Activated CD4-positive, alpha-beta T cell treated with anti-CD3 and anti-CD28 coated beads for 1 hour (primary cell): Measurements from ENCODE around the gene IGF2BP2.
"Not testable (repeated sequence)": the region's sequence is repeated elsewhere in the genome, so short reads cannot be mapped to it uniquely, and the experiment has no call there.

Source experiments
- DNase-seq: peaks from one replicate; pipeline ENCODE4 v3.0.0-alpha.2; 2020

The IGF2BP2 gene

DNA sequence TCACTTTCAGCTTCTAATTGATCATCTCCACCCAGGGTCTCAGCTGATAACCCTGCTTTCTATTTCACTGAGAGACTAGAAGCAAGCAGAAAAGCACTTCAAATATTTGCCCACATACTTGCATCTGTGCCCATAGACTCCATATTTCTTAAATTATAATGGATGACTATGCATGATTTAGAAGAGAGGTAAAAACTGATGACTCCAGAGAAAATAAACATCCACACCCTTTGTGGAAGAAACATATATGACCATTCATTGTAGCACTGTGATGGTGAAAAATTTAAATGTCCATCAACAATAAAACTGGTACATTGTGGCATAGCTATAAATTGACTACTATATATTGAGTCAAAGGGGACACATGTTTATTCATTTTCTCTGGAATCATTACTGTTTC lies 7.1 kb upstream of the IGF2BP2 start:
- no peak for DNase-seq

DNA sequence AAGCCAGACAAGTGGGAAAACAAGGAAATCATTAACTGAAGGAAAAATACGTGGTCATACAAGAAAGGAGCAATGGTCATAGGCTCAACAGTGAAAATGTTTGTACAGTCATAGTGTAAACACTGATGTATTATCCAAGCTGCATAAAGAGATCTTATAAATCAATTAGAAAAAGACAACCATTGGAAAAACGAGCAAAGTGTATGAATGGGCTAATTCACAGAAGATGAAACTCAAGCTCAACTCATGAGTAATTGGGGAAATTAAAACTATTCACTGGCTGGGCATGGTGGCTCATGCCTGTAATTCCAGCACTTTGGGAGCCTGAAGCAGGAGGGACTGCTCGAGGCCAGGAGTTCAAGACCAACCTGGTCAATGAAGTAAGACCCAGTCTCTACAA lies 6.4 kb upstream of the IGF2BP2 start:
- DNase-seq: no peak

DNA sequence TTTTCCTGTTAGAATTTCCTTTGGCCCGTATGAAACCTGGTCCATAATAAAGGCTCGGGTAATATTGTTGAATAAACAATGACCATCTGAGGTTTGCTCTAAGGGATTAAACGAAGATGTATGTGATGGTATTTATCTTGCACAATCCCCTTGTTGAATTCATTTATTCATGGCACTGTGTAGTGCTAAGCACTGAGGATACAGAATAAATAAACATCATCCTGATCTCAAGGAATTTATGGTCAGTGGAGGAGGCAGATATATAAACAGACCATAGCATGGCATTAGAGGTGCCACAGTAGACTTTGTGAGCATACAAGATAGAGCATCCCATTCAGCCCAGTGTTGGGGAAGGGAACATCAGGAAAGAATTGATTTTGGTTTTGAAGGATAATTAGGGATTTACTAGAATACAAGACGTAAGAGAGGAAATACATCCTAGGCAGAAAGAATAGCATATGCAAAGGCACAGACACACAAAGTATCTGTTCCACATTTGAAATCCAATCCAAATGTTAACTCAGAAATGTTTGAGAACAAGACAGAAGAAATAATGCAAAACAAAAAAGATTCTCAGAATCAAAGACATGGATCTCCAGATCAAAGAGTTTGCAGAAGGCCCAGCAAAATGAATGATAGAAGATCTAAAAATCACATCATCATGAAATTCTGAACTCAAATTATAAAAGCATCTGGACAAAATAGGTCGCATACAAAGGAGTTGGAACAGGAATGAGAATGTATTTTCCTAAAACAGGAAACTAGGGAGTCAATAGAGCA lies 5.4 kb upstream of the IGF2BP2 start:
- no peak for DNase-seq

DNA sequence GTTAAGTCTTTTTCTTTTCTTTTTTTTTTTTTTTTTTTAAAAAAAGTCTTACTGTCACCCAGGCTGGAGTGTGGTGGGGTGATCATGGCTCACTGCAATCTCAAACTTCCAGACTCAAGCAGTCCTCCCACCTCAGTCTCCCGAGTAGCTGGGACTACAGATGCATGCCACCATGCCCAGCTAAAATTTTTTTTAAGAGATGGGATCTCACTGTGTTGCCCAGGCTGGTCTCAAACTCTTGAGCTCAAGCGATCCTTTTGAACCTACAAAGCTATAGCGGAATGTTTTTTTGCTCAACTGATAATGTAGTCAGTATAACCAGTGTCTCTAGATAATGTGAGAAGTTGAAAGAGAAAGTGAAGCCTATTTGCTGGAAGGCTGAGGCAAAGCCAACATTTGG lies 3.9 kb upstream of the IGF2BP2 start:
- no peak for DNase-seq

DNA sequence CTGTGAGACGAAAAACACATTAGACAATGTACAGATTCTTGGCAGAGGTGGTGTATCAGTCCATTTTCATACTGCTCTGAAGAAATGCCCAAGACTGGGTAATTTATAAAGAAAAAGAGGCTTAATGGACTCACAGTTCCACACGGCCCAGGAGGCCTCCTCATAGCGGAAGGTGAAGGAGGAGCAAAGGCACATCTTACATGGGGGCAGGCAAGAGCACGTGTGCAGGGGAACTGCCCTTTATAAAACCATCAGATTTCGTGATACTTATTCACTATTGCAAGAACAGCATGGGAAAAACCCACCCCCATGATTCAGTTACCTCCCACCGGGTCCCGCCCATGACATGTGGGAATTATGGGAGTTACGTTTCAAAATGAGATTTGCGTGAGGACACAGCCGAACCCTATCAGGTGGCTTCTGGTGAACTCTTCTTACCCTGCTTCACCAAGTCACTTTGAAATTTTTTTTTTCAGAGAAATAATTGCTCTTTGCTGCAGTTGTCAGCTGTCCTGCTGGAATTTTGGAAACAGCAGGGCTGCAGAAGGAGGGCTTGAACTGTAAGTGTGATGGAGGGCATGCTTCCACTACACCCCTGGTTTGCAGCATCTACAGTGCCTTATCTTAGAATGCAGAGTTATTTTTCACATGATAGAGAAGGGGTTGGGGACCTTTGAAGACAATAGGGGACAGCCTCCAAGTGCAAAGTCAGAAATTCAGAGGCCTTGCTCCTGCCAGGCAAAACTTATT lies 2.9 kb upstream of the IGF2BP2 start:
- no peak for DNase-seq

DNA sequence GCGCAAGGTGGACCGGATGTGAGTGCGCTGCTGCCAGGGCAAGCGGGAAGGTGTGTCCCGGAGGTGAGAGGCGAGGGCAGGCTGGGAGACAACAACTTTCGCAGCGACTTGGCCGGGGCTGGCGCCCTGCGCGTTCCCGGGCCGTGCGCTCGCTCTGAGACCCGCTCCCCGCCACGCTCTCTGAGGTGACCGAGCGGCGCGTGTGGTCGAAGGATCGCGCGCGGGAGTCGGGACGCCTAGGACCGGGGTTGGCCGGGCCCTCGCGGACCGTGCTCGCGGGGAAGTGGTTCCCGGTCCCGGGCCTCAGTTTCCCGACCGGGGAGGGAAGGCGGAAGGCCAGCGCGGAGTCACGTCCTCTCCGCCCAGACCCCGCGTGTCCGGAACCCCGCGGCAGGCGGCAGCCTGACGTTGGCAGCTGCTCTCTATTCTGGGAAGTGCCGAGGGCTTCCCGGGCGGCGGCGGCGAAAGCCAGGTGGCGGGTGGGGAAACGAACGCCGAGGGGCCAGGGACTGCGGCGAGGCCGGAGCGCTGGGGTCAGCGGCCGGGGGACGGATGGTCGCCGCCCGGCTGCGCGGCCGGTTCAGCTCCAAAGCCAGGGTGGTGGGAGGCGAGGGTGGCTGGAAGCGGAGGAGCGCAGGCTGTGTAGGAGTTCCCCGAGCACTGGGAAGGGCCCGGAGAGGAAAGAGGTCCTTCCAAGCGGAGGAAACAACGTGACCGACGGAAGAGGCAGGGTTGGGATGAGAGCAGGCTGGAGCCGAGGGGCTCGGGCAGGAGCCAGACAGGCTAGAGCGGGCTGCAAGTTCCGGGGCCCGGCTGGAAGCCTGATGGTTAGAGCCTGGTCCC lies 1.0 kb upstream of the IGF2BP2 start:
- DNase-seq: no peak

DNA sequence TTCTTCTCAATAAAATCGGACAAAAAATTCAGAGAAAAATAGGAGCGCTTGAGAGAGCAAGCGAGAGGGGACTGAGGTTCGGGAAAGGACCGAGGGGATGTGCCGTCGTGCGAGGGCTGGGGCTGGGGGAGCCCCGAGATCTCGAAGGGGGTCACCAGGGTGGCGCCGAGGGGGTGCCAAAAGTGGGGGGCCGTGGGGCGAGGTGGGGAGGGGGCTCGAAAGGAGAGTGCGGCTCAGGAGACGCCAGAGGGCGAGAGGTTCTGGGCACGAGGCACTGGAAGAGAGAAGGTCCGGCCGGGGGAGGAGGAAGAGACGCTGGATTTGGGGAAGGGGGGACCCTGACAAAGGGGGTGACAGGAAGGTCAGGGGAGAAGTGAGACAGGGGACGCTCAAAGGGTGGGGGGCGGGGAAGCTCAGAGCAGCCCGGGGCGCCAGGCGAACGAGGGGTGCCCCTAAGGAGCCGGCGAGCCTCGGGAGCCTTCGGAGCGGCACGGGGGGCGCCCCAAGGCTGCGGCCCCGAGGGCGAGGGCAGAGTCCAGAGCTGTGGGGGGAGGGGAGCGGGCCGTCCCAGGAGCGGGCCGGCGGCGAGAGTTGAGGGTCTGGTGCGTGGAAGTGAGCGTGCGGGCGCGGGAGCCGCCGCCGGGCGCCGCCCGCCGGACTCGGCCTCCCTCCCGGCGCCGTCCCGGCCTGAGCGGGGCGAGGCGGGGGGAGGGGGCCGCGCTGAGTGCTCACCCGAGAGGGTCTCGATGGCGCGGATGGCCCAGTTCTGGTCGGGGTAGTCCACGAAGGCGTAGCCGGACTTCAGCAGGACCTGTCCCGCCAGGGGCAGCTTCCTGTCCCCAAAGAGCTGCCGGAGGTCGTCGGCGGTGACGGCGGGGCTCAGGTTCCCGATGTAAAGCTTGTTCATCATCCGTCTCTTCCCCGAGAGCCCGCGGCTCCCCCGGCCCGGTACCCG lies 514 bp downstream of the IGF2BP2 start:
- no peak for DNase-seq

DNA sequence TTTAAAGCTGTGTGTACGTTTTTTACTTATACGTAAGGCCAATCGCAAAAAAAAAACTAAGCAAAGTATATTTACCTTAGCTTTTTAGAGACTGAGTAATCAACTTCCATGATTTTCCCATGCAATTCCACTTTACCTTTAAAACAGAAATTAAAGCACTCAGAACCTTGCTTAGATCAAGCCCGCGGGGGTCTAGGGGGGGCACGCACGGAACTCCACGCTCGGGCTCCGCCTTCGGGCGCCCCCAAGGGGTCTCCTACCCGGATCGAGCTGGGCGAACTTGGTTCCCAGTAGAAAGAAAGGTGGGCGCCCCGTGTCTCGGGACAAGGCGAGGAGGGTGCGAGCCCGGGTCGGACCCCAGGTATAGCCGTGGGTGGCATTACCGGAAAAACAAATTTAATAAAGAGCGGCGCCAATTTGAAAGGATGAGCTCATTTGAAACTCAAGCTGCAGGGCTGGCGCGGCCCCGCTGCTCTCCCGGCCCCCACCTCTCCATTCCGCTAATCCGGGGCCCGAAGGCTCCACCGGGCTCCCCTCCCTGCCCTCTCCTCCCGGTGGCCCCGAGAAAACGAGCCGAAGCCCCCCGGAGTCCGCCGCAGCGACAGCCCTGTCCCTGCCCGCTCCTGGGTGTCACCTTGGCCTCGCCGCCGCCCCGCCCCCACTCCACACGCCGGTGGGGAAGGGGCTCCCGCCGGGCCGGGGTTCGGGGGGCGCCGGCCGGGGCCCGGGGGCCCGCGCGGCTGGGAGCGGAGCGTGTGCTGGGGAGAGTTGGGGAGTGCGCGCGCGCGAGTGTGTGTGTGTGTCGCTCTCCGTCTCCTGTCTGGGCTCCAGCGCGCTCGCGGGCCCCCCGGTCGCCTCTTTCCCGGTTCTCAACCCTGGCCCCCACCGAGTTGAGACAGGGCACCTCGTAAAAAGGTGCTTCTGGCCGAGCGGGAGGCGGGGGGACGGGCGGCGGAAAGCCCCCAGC lies 1.5 kb downstream of the IGF2BP2 start:
- no peak for DNase-seq

DNA sequence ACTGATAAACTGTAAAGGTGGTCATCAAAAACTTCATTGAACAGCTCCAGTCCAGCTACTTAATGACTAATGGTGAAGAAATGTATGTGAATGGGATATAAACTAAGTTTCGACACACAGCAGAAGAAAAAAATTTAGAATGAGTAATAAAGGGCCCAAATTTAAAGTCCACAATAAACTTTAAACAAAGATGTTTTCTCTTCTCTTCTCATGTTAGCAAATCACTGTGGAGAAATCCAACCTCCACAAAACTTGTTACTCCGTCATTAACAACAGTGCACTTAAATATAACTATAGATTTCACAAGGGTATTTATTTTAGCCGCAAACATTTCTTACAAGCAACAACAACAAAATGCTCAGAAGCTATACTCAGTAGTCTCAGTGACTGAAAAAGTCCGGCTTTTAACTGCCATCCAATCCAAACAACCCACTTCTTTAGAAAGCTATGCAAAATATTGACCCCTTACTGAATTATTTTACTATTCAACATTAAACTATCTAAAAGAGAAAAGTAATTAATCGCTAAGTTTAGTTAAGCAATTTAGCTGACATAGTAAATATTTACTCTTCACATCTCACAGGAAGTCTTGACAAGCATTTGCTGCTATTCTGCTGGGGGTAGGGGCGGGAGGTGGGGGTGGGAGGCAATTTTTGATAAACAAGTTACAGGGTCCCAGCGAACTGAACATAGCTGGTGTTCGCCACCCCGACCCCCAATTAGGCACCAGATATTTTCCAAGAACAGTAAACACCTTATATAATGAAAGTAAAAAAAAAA lies 2.4 kb downstream of the IGF2BP2 start:
- DNase-seq: no peak

DNA sequence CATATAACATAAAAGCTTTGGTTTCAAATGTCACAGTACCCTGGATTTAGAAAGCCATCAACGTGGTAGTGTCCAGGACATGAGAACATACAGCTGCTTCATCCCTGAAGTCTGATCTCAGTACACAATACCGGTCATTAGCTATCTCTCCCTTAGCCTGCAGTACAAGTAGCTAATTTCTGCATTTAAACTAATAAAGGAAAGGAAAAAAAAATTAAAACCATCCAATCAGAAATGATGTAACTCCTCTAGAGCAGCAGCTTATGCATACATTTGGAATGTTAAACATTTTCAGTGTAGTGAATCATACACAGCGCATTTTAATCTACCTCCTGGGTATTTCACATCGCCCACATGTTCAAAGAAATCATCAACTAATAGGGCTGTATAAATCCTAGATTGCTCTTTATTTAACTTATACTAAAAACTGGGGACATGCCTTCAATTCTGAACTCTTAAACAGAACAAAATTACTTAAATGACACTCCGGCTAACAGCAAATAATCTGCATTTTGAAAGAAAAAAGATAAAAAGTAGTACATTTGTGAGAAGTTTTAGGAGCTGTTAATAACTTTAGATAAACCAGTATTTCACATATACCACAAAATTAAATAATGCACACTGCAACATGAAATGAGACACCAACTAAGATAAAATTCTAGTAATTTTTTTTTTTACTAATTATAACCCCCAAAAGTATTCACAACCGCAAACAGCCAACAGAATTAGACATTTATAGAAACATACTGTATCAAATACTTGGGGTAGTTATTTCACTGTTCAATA lies 3.7 kb downstream of the IGF2BP2 start:
- no peak for DNase-seq

DNA sequence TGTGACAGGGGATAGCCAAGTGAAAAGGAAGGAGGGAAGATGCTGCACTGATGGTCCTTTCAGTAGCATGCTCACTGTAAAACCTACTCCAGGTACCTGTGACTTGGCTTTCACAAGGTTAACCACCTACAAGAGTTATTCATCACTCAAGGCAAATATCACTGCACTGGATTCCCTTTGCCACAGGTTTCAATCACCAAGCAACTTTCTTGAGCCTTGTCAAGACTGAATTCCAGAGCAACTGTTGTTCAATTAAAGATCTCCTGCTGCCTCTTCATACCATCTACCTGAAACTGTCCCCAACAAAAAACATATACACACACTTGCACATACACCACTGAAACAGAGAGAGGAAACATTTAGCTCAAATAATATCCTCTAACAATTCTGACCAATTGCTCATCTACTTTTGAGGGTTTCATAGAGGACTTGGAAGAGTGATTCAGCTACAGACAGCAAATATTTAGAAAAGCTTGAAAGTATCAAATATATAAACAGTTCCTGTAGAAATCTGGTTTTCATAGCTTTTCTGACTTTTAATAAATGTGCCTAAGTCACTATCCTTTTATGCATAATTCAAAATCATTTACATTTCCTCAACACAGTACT lies 6.5 kb downstream of the IGF2BP2 start:
- no peak for DNase-seq

DNA sequence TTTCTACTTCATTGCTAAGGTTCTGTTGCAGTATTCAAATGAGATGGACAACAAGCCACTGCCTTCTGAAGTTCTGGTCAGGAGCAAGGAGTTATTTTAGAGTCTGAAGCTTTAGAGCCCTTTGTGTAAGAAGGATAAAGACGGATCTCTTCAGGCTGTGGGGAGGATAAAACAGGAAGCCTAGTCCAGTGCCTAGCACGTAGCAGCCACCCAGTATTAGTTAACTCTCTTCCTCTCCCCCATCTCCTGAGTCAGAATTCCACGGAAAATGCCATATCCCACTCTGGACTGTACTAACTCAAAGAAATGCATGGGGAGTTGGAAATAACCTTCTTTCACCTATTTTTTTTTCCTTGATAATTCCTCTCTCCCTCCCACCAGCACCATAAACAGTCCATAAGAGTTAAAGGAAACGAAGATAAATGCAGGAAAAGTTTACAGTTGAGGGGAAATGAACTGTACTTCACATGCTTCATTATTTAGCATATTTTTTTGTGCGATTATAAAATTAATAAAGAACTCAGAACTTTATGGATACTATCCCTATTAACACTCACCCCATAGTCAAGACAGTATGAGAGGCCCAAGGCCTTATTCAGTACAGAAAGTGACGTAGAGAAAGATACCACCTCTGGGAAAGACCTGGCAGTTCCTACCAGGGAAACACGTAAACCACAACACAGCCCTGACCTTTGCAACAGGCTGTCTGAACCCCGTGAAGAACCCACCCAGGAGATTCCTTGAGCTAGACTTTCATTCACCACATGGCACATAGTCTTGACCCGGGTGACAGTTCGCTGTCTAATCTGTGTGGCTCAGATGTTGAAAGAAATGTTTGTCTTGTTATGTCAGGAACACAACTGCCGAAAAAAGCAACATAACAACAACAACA lies 9.2 kb downstream of the IGF2BP2 start:
- no peak for DNase-seq

DNA sequence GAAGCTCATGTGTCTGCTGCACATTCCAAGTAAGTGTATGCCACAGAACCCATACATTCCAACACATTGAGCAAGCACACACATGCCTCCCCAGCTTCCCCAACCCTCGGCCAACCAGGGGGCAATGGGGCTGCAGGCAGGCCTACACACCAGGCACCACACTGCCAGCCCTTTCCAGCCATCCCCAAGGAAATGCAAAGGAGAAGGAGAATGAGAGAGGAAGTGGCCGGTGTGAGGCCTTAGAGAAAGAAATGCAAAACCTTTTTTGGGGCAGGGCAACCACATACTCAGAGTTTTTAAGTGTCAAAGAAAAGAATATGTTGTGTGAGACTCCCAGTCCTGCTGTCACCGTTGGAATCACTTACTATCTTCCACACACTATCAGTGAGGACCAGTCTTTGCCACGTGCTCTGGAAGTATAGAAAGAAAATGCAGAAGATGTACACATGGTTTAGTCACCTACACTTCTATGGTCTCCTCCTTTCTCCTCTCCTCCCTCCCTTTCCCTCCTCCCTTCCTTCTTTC lies 11.1 kb downstream of the IGF2BP2 start:
- DNase-seq: no peak

DNA sequence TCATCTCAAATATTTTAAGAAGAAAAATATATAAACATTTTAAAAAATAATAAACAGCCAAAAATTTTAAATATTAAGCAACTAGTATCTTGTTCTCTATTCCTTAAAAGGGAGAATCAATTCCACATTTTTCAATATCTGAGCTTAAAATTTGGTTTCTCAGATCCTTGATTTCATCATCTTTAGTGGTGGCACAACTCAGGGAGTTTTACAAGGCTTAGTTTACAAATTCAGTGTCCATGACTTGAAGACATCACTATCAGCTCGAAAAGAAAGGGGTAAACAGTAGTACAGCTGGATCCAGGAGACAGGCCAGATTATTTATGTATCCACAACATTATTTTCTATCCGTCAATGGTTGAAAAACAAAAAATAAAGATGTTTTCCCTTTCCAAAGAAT lies 11.6 kb downstream of the IGF2BP2 start:
- DNase-seq: no peak

DNA sequence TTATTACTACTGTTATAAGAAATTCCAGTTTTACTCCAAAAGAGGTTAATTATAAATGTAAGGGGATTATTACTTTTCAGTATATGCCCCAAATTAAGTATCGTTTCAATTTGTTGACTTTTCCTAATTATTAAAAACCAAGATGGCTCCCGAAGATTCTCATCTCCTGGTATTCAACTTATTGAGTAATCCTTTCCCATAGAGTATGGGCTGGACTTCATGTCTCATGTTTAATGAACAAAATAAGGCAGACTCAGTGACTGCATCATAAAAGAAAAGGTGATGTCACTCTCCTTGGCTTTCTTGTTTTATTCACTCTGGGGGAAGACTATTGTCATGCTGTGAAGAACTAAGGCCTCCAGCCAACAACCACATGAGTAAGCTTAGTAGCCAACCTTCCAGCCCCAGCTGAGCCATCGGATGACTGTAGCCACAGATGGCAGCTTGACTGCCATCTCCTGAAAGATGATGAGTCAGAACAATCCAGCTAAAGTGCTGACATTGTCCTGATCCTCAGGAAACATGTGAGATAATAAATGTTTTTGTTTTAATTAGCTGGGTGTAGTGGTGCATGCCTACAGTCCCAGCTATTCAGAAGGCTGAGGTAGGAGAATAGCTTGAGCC lies 17.3 kb downstream of the IGF2BP2 start:
- DNase-seq: no peak

DNA sequence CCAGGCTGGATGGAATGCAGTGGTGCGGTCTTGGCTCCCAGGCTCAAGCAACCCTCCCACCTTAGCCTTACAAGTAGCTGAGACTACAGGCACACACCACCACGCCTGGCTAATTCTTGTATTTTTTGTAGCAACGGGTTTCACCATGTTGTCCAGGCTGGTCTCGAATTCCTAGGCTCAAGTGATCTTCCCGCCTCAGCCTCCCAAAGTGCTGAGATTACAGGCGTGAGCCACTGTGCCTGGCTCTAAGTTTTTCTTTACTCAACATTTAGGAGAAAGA lies 26.1 kb downstream of the IGF2BP2 start:
- DNase-seq: not testable (repeated sequence)
